IMR-90 (cell line): ENCODE data around the gene NBPF3.
A peak's percentile ranks its signal among the peaks of the same experiment; 100 is the strongest.

Source experiments
- CTCF ChIP-seq: conservative IDR thresholded peaks from 2 replicates; pipeline ENCODE4 v1.5.1; 2012; ENCODE audit warnings: mild to moderate bottlenecking, low read depth, low read length, improper control_type of control experiment
- FOS ChIP-seq: fragments of 150-350 bp; IDR thresholded peaks from 2 replicates; pipeline ENCODE4 v1.6.1; 2016; ENCODE audit warnings: low read depth, low read length
- MAZ ChIP-seq: IDR thresholded peaks from 2 replicates; pipeline ENCODE4 v1.6.1; 2012; ENCODE audit warnings: low read depth, mild to moderate bottlenecking, low read length, improper control_type of control experiment, moderate library complexity, borderline replicate concordance

DNA sequence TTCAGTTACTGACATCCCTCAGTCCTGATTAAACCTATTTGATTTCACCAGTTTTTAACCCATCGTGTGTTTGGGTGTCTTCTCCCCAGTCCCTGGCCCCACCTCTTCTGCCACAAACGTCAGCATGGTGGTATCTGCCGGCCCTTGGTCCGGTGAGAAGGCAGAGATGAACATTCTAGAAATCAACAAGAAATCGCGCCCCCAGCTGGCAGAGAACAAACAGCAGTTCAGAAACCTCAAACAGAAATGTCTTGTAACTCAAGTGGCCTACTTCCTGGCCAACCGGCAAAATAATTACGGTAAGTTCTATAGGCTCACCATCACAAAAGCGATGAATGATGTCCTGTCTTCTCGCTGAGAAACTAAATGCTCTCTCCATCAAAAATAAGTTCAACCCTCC lies 28.7 kb downstream of the NBPF3 start:
- TF ChIP-seq CTCF (peak; percentile 51), MAZ (no peak), FOS (no peak)
